Ishikawa (cell line): ENCODE data around the gene LRRC26.

Source experiments
- CEBPB ChIP-seq: IDR thresholded peaks from 2 replicates; pipeline ENCODE4 v1.6.1; 2012
- CREB1 ChIP-seq: IDR thresholded peaks from 2 replicates; pipeline ENCODE4 v1.6.1; 2012; ENCODE audit warnings: low read depth
- EGR1 ChIP-seq: IDR thresholded peaks from 2 replicates; pipeline ENCODE4 v1.6.1; 2012
- EP300 ChIP-seq: IDR thresholded peaks from 2 replicates; pipeline ENCODE4 v1.6.1; 2012; ENCODE audit warnings: borderline replicate concordance
- FOXM1 ChIP-seq: IDR thresholded peaks from 2 replicates; pipeline ENCODE4 v1.6.1; 2012; ENCODE audit warnings: low read depth, borderline replicate concordance
- MAX ChIP-seq: IDR thresholded peaks from 2 replicates; pipeline ENCODE4 v1.6.1; 2012
- NFIC ChIP-seq: IDR thresholded peaks from 2 replicates; pipeline ENCODE4 v1.6.1; 2012
- RAD21 ChIP-seq: IDR thresholded peaks from 2 replicates; pipeline ENCODE4 v1.6.1; 2012; ENCODE audit warnings: low read depth
- REST ChIP-seq: IDR thresholded peaks from 2 replicates; pipeline ENCODE4 v1.6.1; 2012; ENCODE audit warnings: low read depth, mild to moderate bottlenecking
- TAF1 ChIP-seq: IDR thresholded peaks from 2 replicates; pipeline ENCODE4 v1.6.1; 2012; ENCODE audit warnings: low read depth, mild to moderate bottlenecking
- TCF12 ChIP-seq: IDR thresholded peaks from 2 replicates; pipeline ENCODE4 v1.6.1; 2012; ENCODE audit warnings: low read depth
- TEAD4 ChIP-seq: IDR thresholded peaks from 2 replicates; pipeline ENCODE4 v1.6.1; 2012
- USF1 ChIP-seq: IDR thresholded peaks from 2 replicates; pipeline ENCODE4 v1.6.1; 2012
- YY1 ChIP-seq: IDR thresholded peaks from 2 replicates; pipeline ENCODE4 v1.6.1; 2012; ENCODE audit warnings: low read depth
- ZBTB7A ChIP-seq: IDR thresholded peaks from 2 replicates; pipeline ENCODE4 v1.6.1; 2012; ENCODE audit warnings: low read depth

LRRC26 gene

GRCh38 chr9:137178201-137178938, 8.5 kb upstream of the LRRC26 start:
- TF ChIP-seq REST, result no peak
- TF ChIP-seq FOXM1, result no peak

GRCh38 chr9:137176302-137177182, 6.7 kb upstream of the LRRC26 start:
- TF ChIP-seq MAX (no peak), RAD21 (peak; percentile 41; the same call in 1 of the 2 replicates)

GRCh38 chr9:137175345-137175961, 5.6 kb upstream of the LRRC26 start:
- no peak for TF ChIP-seq CEBPB
- TF ChIP-seq REST, result no peak
- no peak for TF ChIP-seq RAD21
- no peak for TF ChIP-seq ZBTB7A
- TF ChIP-seq TEAD4, result no peak
- no peak for TF ChIP-seq FOXM1
- TF ChIP-seq USF1, result no peak
- no peak for TF ChIP-seq EP300
- TF ChIP-seq TAF1, result no peak
- TF ChIP-seq MAX, result no peak
- no peak for TF ChIP-seq YY1
- no peak for TF ChIP-seq EGR1
- TF ChIP-seq TCF12, result no peak

- TF ChIP-seq CEBPB (no peak), FOXM1 (no peak), EP300 (no peak), USF1 (no peak), TAF1 (no peak), REST (no peak), TEAD4 (no peak), ZBTB7A (no peak), MAX (no peak), TCF12 (no peak), RAD21 (no peak), CREB1 (no peak), YY1 (no peak), NFIC (no peak), EGR1 (no peak)
These were observed 5.0 kb upstream of the LRRC26 start for GRCh38 chr9:137174722-137175293.
